Mucosa of descending colon (tissue), 3 donors: ENCODE data around the gene EMID1. TPM values are rescaled to one million over a fixed set of nuclear protein-coding genes. Genes with fewer than 3 reads are reported as not detected.

ENCODE experiments used
- ATAC-seq: fragments of 200-7000 bp; cut with Tn5 transposase; one replicate; pipeline ENCODE4 v1.9.1; 2020; ENCODE audit warnings: mild to moderate bottlenecking, moderate library complexity
- DNase-seq, 3 donors: peaks; one replicate each; pipeline ENCODE4 v3.0.0-alpha.2; 2020
- H3K36me3 ChIP-seq: fragments of 200-600 bp; one replicate; pipeline ENCODE4 v1.8.0; 2021; ENCODE audit warnings: low read depth, mild to moderate bottlenecking
- H3K4me1 ChIP-seq: fragments of 200-600 bp; one replicate; pipeline ENCODE4 v1.8.0; 2021; ENCODE audit warnings: low read depth, mild to moderate bottlenecking
- H3K4me3 ChIP-seq: fragments of 200-600 bp; one replicate; pipeline ENCODE4 v1.8.0; 2021; ENCODE audit warnings: mild to moderate bottlenecking
- H3K9me3 ChIP-seq: fragments of 200-600 bp; one replicate; pipeline ENCODE4 v1.8.0; 2021; ENCODE audit warnings: mild to moderate bottlenecking
- intact Hi-C, 2 donors: fragments of 100-400 bp; cut with DNase I in 1 of 2; cut with micrococcal nuclease in 1 of 2; formaldehyde crosslinking; loops; one replicate each; pipeline versions ENCODE4 v1.11.0 to v1.11.1; 2022; cut with DNase I, micrococcal nuclease
- long read RNA-seq, 2 donors: library from polyadenylated mRNA; unstranded; transcript quantifications; one replicate each; pipeline ENCODE4 v2.0.0, GENCODE V29; 2019 to 2021
- total RNA-seq, 3 donors: library from RNA; stranded (reverse); fragmentation: NEBNext Ultra II Directional in 2 of 3; extraction: Animal tissue kit (Norgen Biotek cat#: 25700) in 2 of 3; gene quantifications; one replicate each; pipeline versions ENCODE4 v1.2.1 to v1.2.4, GENCODE V29; 2021 to 2023
- TF ChIP-seq, protein P1 (sequence below): fragments of 200-600 bp; IDR thresholded peaks from one replicate; pipeline ENCODE4 v1.8.0; 2022; ENCODE audit warnings: antibody characterized with exemption, mild to moderate bottlenecking
- donor health status: DM: no; HTN: no; CAD: no; lungs with moderate emphysema.
- donor health status: DM: no; HTN: no; CAD: no.
- donor health status: DM: no; HTN: yes; CAD: no.

EMID1 gene
- total RNA-seq: 1 to 10 TPM; 1.6 to 4.3 (median 3.0) TPM
- long read RNA-seq, donor 1, partial matches to known transcripts: 1 of 3 reads
- long read RNA-seq, donor 1, other reads (novel, unspliced or antisense): 0 of 3 reads
- long read RNA-seq, donor 2, partial matches to known transcripts: 0 of 1 reads
- long read RNA-seq, donor 2, other reads (novel, unspliced or antisense): 1 of 1 reads

DNA sequence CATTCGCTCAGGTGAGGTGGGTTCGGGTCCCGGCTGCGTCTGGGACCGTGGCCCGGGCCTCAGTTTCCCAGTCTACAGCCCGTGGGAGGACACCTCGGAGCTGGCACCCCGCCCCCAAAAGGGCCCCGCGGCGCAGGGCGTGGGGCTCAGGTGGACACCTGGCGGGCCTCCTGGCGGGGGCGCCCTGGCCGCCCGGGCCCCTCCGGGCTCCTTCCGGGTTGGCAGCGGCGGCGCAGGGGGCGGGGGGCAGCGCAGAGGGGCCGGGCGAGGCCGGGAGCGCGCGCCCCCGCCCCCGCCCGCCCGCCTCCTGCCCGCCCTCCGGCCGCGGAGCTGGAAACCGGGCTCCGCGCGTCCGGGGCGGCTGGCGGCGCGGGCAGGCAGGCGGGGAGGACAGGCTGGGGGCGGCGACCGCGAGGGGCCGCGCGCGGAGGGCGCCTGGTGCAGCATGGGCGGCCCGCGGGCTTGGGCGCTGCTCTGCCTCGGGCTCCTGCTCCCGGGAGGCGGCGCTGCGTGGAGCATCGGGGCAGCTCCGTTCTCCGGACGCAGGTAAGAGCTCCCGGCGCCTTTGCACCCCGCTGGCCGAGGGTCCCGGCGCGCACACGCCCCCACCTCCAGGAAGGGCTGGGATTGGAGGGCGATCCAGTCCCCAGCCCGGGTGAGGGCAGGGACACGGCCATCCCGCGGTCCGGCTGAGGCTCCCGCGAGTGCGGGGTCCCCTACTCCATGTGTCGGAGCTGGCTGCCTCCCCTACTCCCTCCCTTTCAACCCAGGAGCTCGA, at the start of gene EMID1:
Gene EMID1 (plus strand): TSS at position 303 of the 778 bp plus-strand sequence. CDS start 143 bp downstream, at position 446.
- H3K4me3 ChIP-seq: peak within 1 kb of the TSS; percentile 22
- intact Hi-C loops: no loop called here
- ATAC-seq (peak; percentile 39), DNase-seq (peak in 2 of 3 donors; percentile 40 to 61)
- TF ChIP-seq, protein P1, sequence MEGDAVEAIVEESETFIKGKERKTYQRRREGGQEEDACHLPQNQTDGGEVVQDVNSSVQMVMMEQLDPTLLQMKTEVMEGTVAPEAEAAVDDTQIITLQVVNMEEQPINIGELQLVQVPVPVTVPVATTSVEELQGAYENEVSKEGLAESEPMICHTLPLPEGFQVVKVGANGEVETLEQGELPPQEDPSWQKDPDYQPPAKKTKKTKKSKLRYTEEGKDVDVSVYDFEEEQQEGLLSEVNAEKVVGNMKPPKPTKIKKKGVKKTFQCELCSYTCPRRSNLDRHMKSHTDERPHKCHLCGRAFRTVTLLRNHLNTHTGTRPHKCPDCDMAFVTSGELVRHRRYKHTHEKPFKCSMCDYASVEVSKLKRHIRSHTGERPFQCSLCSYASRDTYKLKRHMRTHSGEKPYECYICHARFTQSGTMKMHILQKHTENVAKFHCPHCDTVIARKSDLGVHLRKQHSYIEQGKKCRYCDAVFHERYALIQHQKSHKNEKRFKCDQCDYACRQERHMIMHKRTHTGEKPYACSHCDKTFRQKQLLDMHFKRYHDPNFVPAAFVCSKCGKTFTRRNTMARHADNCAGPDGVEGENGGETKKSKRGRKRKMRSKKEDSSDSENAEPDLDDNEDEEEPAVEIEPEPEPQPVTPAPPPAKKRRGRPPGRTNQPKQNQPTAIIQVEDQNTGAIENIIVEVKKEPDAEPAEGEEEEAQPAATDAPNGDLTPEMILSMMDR: no peak
- H3K9me3 ChIP-seq: no peaks in the 10 kb centered on the region
- H3K4me1 ChIP-seq: peaks cover 13% of the 10 kb centered on the region
- no peaks in the 10 kb centered on the region for H3K36me3 ChIP-seq

DNA sequence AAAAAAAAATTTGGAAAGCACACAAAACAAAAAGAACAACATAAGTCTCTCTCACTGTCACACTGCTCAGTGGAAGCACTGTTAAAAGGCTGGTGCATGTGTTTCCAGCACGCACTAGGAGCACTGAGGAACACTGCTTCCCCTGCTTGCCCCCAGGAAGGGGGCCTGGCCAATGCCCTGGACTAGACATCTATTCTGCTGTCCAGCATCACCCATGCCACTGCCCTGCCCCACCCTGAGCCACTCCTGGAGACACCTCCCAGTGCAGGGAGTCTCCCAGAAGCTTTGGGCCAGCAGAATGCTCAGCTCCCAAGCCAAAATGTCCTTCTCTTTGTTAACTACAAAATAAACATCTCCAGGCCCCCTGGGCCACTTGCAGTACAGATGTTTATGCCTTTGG, 49.7 kb upstream of the EMID1 start:
- no peak for DNase-seq
- intact Hi-C loops: no loop called here

DNA sequence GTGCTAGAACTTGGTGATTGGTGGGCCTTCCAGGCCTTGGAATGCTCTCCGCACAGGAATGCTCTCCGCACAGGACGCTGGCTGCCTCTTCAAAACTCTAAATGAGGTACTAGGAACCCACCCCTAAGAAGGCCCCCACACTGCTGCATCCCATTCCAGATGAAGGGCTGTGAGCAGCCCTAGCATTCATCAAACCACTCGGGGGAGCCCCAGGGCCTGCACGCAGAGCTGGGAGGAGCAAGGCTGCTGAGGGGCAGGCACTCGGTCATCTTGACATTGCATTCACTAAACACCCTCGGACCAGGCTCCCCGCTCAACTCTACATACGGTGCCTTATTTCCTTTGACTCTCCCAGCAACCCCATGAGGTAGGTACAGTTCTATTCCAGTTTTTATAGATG, 49.2 kb upstream of the EMID1 start:
- Histone ChIP-seq H3K36me3 (no peaks in the 10 kb centered on the region), H3K9me3 (no peaks in the 10 kb centered on the region), H3K4me3 (no peak overlapping the region), H3K4me1 (peaks cover 3% of the 10 kb centered on the region)
- ATAC-seq (no peak), DNase-seq (no peak)
- TF ChIP-seq, protein P1: no peak
- intact Hi-C loops: no loop called here

More for the DNA sequence above, 49.7 kb upstream of the EMID1 start:
- no peak for ATAC-seq
- TF ChIP-seq, protein P1: no peak
- Histone ChIP-seq H3K36me3 (no peaks in the 10 kb centered on the region), H3K9me3 (no peaks in the 10 kb centered on the region), H3K4me1 (peaks cover 3% of the 10 kb centered on the region), H3K4me3 (no peak overlapping the region)

DNA sequence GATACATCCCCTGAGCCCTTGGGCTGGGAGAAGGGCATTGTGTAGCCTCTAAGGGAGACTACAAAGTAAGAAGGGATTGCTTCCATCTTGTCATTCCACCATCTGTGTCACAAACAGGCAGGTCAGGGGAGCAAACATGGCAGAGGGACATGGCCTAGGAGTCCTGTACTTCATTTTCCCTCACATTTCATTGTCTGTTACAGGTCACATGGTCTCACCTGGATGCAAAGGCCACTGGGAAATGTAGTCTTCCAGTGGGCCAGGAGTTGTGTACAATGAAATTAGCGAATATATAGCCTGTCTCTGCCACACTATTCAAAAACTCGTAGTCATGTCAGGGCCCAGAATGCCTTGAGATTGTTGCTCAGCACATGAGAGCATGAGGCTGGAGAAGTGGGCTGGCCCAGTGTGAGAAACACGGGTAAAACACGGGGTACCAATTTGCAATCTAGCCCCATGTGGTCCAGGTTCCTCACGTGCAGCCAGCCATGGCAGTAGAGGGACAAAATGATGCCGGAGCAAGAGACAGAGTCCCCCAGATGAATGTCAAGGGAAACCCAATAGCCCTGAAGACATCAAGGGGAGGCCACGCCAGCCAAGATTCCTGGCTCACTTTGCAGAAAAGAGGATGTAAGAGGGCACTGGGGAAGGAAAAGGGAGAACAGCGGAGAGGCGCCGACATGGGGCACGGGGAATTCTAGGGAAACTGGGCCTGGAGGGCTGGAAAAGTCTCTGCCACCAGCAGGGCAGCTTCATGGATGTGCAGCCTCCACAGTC, 47.7 kb upstream of the EMID1 start:
- intact Hi-C loops: no loop called here
- no peaks in the 10 kb centered on the region for H3K9me3 ChIP-seq
- DNase-seq (no peak), ATAC-seq (no peak)
- H3K36me3 ChIP-seq: no peaks in the 10 kb centered on the region
- H3K4me1 ChIP-seq: peaks cover 3% of the 10 kb centered on the region
- TF ChIP-seq, protein P1: no peak
- H3K4me3 ChIP-seq: no peak overlapping the region

DNA sequence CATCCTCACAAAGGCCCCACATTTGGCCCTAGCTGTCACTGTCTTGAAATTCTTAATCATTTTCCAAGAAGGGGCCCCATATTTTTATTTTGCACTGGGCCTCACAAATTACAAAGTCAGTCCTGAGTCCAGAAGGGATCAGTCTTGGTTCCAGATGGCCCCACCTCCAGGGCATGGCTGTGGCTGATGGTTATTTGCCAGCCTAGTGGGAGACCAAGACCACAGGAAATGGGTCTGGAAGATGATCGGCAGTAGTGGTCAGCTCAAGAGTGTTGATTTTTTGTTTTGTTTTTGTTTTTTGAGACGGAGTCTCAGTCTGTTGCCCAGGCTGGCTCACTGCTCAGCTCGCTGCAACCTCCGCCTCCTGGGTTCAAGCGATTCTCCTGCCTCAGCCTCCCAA, 47.1 kb upstream of the EMID1 start:
- Histone ChIP-seq H3K4me1 (peaks cover 3% of the 10 kb centered on the region), H3K36me3 (no peaks in the 10 kb centered on the region), H3K4me3 (no peak overlapping the region), H3K9me3 (no peaks in the 10 kb centered on the region)
- TF ChIP-seq, protein P1: no peak
- no peak for DNase-seq
- intact Hi-C loops: no loop called here
- no peak for ATAC-seq
